SU-DHL-6 (cell line): ENCODE data around the gene ZNF281.

ENCODE experiments used
- H2AFZ ChIP-seq: fragments of 200-600 bp; sonication (generic); 2 replicates; pipeline ENCODE4 v1.6.1; 2014; ENCODE audit warnings: low read depth, mild to moderate bottlenecking, moderate library complexity, mixed read lengths, antibody characterized with exemption, low read length; ENCODE audit not compliant: severe bottlenecking
- H3F3A ChIP-seq: fragments of 200-600 bp; shearing (Covaris generic); 2 replicates; pipeline ENCODE4 v1.6.0; 2016; ENCODE audit warnings: antibody characterized with exemption, mild to moderate bottlenecking; ENCODE audit not compliant: insufficient read depth
- H3K27ac ChIP-seq: fragments of 200-600 bp; sonication (generic); 2 replicates; pipeline ENCODE4 v1.5.1; 2016; ENCODE audit warnings: low read depth, mild to moderate bottlenecking, low read length, moderate library complexity, mixed read lengths
- H3K27me3 ChIP-seq: fragments of 200-600 bp; sonication (generic), shearing (Covaris generic); 2 replicates; pipeline ENCODE4 v1.6.0; 2014; ENCODE audit warnings: mild to moderate bottlenecking, low read length
- H3K36me3 ChIP-seq: fragments of 200-600 bp; sonication (generic); 2 replicates; pipeline ENCODE4 v1.6.1; 2014; ENCODE audit warnings: mild to moderate bottlenecking, low read length, mixed read lengths
- H3K4me2 ChIP-seq: fragments of 300-600, 200-600 bp; shearing (Covaris generic), sonication (generic); 2 replicates; pipeline ENCODE4 v1.6.0; 2014; ENCODE audit warnings: low read length, low read depth, mild to moderate bottlenecking; ENCODE audit not compliant: poor library complexity, severe bottlenecking
- H3K4me3 ChIP-seq: fragments of 200-600 bp; sonication (generic); 2 replicates; pipeline ENCODE4 v1.5.1; 2014; ENCODE audit warnings: antibody characterized with exemption, low read length, mild to moderate bottlenecking, mixed read lengths; ENCODE audit not compliant: insufficient read depth, poor library complexity, severe bottlenecking
- H3K79me2 ChIP-seq: fragments of 200-600 bp; sonication (generic); 2 replicates; pipeline ENCODE4 v1.6.1; 2014; ENCODE audit warnings: mild to moderate bottlenecking, low read length, moderate library complexity; ENCODE audit not compliant: insufficient read depth
- H3K9ac ChIP-seq: fragments of 200-600 bp; sonication (generic); 2 replicates; pipeline ENCODE4 v1.7.0; 2014; ENCODE audit warnings: mild to moderate bottlenecking, low read length
- H3K9me2 ChIP-seq: fragments of 200-600 bp; sonication (generic); replicated peaks from 2 replicates; pipeline ENCODE4 v1.6.1; 2014; ENCODE audit warnings: low read length; ENCODE audit not compliant: insufficient read depth
- H3K9me3 ChIP-seq: fragments of 200-600 bp; sonication (generic); 2 replicates; pipeline ENCODE4 v1.6.1; 2014; ENCODE audit warnings: low read length, mixed read lengths; ENCODE audit not compliant: insufficient read depth
- H4K20me1 ChIP-seq: fragments of 200-600 bp; sonication (generic); 2 replicates; pipeline ENCODE4 v1.6.1; 2014; ENCODE audit warnings: low read depth, mild to moderate bottlenecking, antibody characterized with exemption, low read length, moderate library complexity, mixed read lengths
- EZH2phosphoT487 ChIP-seq: fragments of 200-600 bp; sonication (generic), shearing (Covaris generic); conservative IDR thresholded peaks from 2 replicates; pipeline ENCODE4 v1.6.1; 2018; ENCODE audit warnings: mild to moderate bottlenecking, antibody characterized with exemption, low read length, moderate library complexity, mixed read lengths
- TF ChIP-seq, protein P1 (sequence below): fragments of 200-600 bp; sonication (generic); IDR thresholded peaks from one replicate; pipeline ENCODE4 v1.5.1; 2017; ENCODE audit warnings: antibody characterized with exemption, mild to moderate bottlenecking, low read length, moderate library complexity; ENCODE audit not compliant: insufficient read depth, poor library complexity, severe bottlenecking

ZNF281 gene

DNA sequence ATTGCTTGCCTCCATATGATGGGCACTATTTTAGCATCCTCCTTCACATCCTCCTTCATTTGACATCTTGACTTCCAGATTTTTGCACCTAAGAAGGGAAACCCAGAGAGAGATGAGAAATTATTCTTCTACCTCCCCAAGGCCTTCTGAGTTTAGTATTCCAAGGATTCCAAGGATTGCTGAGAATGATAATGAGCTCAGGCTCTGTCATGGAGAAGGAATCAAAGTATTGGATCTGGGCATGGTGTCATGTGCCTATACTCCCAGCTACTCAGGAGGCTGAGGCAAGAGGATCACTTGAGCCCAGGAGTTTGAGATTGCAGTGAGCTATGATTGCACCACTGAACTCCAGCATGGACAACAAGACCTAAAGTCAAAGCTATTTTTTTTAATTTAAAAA, 26.6 kb upstream of the ZNF281 start:
- no peak overlapping the region for H3K27ac ChIP-seq

DNA sequence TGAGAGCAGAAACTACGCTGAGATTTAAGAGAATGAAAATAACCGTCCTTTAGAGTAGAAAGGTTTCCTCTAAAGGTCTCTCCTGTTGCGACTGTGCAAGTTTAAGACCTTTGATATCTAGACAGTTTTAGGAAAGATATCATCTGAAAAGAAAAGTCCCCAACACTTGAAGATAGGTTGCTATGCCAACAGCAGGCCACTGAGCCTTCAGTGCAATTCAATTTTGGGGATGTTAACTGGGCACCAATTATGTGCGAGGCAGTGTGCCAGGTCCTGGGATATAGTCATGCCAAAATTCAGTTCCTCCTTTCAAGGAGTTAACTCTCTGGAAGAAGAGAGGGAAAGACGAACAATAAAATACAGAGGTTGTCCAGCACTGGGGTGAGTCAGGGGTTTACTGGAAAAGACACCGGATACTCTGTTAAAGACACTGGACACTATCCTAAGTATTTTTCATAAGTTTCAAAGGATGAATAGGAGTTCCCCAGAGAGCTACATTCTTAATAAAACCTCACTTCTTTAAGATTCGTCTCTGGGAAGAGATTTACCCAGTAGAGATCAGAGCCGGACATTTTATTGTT, 25.5 kb upstream of the ZNF281 start:
- Histone ChIP-seq H3K79me2 (no peaks in the 10 kb centered on the region), H3K27ac (no peak overlapping the region), H3K4me3 (no peak overlapping the region), H3K27me3 (no peaks in the 10 kb centered on the region), H4K20me1 (no peaks in the 10 kb centered on the region), H3F3A (no peaks in the 10 kb centered on the region), H2AFZ (no peak overlapping the region), H3K9ac (no peak overlapping the region), H3K9me2 (no peaks in the 10 kb centered on the region), H3K4me2 (no peak overlapping the region), H3K36me3 (no peaks in the 10 kb centered on the region), H3K9me3 (no peaks in the 10 kb centered on the region)
- TF ChIP-seq EZH2phosphoT487: no peak
- TF ChIP-seq, protein P1, sequence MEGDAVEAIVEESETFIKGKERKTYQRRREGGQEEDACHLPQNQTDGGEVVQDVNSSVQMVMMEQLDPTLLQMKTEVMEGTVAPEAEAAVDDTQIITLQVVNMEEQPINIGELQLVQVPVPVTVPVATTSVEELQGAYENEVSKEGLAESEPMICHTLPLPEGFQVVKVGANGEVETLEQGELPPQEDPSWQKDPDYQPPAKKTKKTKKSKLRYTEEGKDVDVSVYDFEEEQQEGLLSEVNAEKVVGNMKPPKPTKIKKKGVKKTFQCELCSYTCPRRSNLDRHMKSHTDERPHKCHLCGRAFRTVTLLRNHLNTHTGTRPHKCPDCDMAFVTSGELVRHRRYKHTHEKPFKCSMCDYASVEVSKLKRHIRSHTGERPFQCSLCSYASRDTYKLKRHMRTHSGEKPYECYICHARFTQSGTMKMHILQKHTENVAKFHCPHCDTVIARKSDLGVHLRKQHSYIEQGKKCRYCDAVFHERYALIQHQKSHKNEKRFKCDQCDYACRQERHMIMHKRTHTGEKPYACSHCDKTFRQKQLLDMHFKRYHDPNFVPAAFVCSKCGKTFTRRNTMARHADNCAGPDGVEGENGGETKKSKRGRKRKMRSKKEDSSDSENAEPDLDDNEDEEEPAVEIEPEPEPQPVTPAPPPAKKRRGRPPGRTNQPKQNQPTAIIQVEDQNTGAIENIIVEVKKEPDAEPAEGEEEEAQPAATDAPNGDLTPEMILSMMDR: no peak

More for the DNA sequence above, 26.6 kb upstream of the ZNF281 start:
- Histone ChIP-seq H3K9me2 (no peaks in the 10 kb centered on the region), H3K79me2 (no peaks in the 10 kb centered on the region), H3K4me2 (no peak overlapping the region), H3F3A (no peaks in the 10 kb centered on the region), H2AFZ (no peak overlapping the region), H3K4me3 (no peak overlapping the region), H3K27me3 (no peaks in the 10 kb centered on the region), H3K9ac (no peak overlapping the region), H3K9me3 (no peaks in the 10 kb centered on the region), H4K20me1 (no peaks in the 10 kb centered on the region), H3K36me3 (no peaks in the 10 kb centered on the region)
- TF ChIP-seq EZH2phosphoT487: no peak
- TF ChIP-seq, protein P1: no peak

DNA sequence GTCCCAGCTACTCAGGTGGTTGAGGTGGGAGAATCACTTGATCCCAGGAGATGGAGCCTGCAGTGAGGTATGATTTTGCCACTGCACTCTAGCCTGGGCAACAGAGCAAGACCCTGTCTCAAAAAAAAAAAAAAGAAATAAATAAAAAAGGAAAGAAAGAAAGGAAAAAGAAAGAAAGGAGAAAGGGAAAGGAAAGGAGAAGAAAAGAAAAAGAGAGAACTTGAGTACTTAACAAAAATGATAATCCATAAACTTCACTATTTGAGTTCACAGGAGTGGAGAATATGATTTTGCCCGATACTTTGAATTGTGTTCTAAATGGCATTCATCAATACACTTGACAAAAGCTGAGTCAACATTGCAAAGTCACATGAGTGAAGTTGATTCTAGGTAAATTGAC, 23.8 kb upstream of the ZNF281 start:
- H3K4me2 ChIP-seq: no peak overlapping the region
- no peaks in the 10 kb centered on the region for H3K9me2 ChIP-seq
- no peaks in the 10 kb centered on the region for H3F3A ChIP-seq
- no peaks in the 10 kb centered on the region for H3K79me2 ChIP-seq
- no peak overlapping the region for H3K27ac ChIP-seq
- no peaks in the 10 kb centered on the region for H3K9me3 ChIP-seq
- H3K9ac ChIP-seq: no peak overlapping the region
- H4K20me1 ChIP-seq: no peaks in the 10 kb centered on the region
- TF ChIP-seq, protein P1: no peak
- no peak for TF ChIP-seq EZH2phosphoT487
- H3K36me3 ChIP-seq: no peaks in the 10 kb centered on the region
- no peak overlapping the region for H3K4me3 ChIP-seq
- H3K27me3 ChIP-seq: no peaks in the 10 kb centered on the region
- H2AFZ ChIP-seq: no peak overlapping the region

DNA sequence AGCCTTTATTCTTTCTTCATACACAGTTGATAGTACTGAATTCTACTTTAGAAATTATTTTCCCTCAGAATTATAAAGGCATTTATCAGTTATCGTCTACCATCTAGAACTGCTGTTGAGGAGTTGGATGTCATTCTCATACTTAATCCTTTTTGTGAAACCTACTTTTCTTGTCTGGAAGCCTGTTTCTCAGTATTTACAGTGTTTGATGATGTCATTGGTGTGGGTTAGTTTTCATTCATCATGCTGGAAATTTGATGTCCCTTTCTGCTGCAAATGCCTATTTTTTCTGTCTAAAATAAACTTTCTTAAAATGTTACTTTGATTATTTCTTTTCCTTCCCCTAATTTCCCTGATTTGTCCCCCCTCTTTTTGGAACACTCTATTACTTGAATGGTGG, 22.8 kb upstream of the ZNF281 start:
- TF ChIP-seq, protein P1: no peak
- no peak for TF ChIP-seq EZH2phosphoT487
- H3K9me3 ChIP-seq: no peaks in the 10 kb centered on the region
- no peak overlapping the region for H3K9ac ChIP-seq
- H4K20me1 ChIP-seq: no peaks in the 10 kb centered on the region
- H3K9me2 ChIP-seq: no peaks in the 10 kb centered on the region
- no peaks in the 10 kb centered on the region for H3K79me2 ChIP-seq
- H3K27ac ChIP-seq: no peak overlapping the region
- H3F3A ChIP-seq: no peaks in the 10 kb centered on the region
- no peaks in the 10 kb centered on the region for H3K27me3 ChIP-seq
- no peaks in the 10 kb centered on the region for H3K36me3 ChIP-seq
- H2AFZ ChIP-seq: no peak overlapping the region
- H3K4me3 ChIP-seq: no peak overlapping the region
- no peak overlapping the region for H3K4me2 ChIP-seq
